Activated CD8-positive, alpha-beta memory T cell treated with anti-CD3 and anti-CD28 coated beads, Interleukin-2, amount 50 U/mL, for 24 hours (primary cell): ENCODE measurements around the gene DEPDC5.

Source experiments
- DNase-seq: peaks from one replicate; pipeline ENCODE4 v3.0.0-alpha.2; 2020; ENCODE audit errors: extremely low read depth

Gene DEPDC5

GRCh38 chr22:31950226-31950625 is 196.4 kb downstream of the DEPDC5 start:
- DNase-seq: no peak

- no peak for DNase-seq
Observed at GRCh38 chr22:31951194-31952093, 197.6 kb downstream of the DEPDC5 start.

GRCh38 chr22:31952094-31952401 is 198.2 kb downstream of the DEPDC5 start:
- DNase-seq: no peak

GRCh38 chr22:31952472-31952871 is 198.7 kb downstream of the DEPDC5 start:
- DNase-seq: no peak

GRCh38 chr22:31953261-31953660 is 199.4 kb downstream of the DEPDC5 start:
- no peak for DNase-seq

GRCh38 chr22:31954535-31955523 is 201.0 kb downstream of the DEPDC5 start:
- no peak for DNase-seq

GRCh38 chr22:31956360-31956759 is 202.5 kb downstream of the DEPDC5 start:
- no peak for DNase-seq
